LNCaP clone FGC (cell line): Measurements from ENCODE around the gene GNE.

Source experiments
- DNase-seq: peaks from one replicate; pipeline ENCODE4 v3.0.0-alpha.2; 2011; ENCODE audit warnings: low read depth
- H3K4me3 ChIP-seq: 2 replicates; pipeline ENCODE4 v1.5.1; 2011; ENCODE audit warnings: mild to moderate bottlenecking, low read depth, low read length, control low read depth
- CTCF ChIP-seq: IDR thresholded peaks from 2 replicates; pipeline ENCODE4 v1.5.1; 2012; ENCODE audit warnings: mild to moderate bottlenecking; ENCODE audit not compliant: control insufficient read depth, insufficient read depth; ENCODE audit errors: extremely low read depth

GNE gene

GRCh38 chr9:36218011-36218410 lies 40.2 kb downstream of the GNE start:
- DNase-seq = no peak
- TF ChIP-seq CTCF = no peak
- H3K4me3 ChIP-seq = no peak overlapping the region

- TF ChIP-seq CTCF = no peak
- no peak overlapping the region for H3K4me3 ChIP-seq
- DNase-seq = no peak
Observed at GRCh38 chr9:36217256-36217968, 40.8 kb downstream of the GNE start.

GRCh38 chr9:36214571-36214970 lies 43.7 kb downstream of the GNE start:
- no peak overlapping the region for H3K4me3 ChIP-seq
- DNase-seq = no peak
- no peak for TF ChIP-seq CTCF

GRCh38 chr9:36213989-36214388 lies 44.3 kb downstream of the GNE start:
- DNase-seq = no peak
- H3K4me3 ChIP-seq = no peak overlapping the region
- no peak for TF ChIP-seq CTCF

GRCh38 chr9:36213387-36213786 lies 44.9 kb downstream of the GNE start:
- no peak overlapping the region for H3K4me3 ChIP-seq
- no peak for TF ChIP-seq CTCF
- no peak for DNase-seq

GRCh38 chr9:36211510-36211909 lies 46.7 kb downstream of the GNE start:
- no peak overlapping the region for H3K4me3 ChIP-seq
- no peak for DNase-seq
- TF ChIP-seq CTCF = no peak

GRCh38 chr9:36210722-36211121 lies 47.5 kb downstream of the GNE start:
- no peak for TF ChIP-seq CTCF
- H3K4me3 ChIP-seq = no peak overlapping the region
- DNase-seq = no peak
